Caco-2 (cell line): Measurements from ENCODE around the gene CLVS2. TPM values are rescaled to one million over a fixed set of nuclear protein-coding genes. Genes with fewer than 3 reads are reported as not detected.

ENCODE experiments used
- BruUV-seq: library from RNA; stranded (reverse); fragments of 400-500 nt; replicated peaks from 2 replicates; lab custom pipeline; 2021; lab: Mats Ljungman, UMichigan
- CTCF ChIA-PET: fragments of 300-600 bp; sonication (Branson Sonifier 250); formaldehyde crosslinking; loops from one replicate; lab custom pipeline; 2022; ENCODE audit warnings: antibody characterized with exemption; lab: Charles Lee
- POLR2A ChIA-PET: fragments of 300-600 bp; sonication (Branson Sonifier 250); formaldehyde crosslinking; loops from one replicate; lab custom pipeline; 2022; ENCODE audit warnings: antibody characterized with exemption; lab: Charles Lee
- DNase-seq, 2 experiments: peaks; one replicate each; pipeline versions ENCODE4 v3.0.0 to v3.0.0-alpha.2; 2020 to 2022
- H3K27me3 ChIP-seq: replicated peaks from 2 replicates; pipeline ENCODE4 v1.6.0; 2011; ENCODE audit warnings: low read length; ENCODE audit not compliant: control insufficient read depth, insufficient read depth
- H3K36me3 ChIP-seq: 2 replicates; pipeline ENCODE4 v1.5.1; 2011; ENCODE audit warnings: low read length; ENCODE audit not compliant: control insufficient read depth, insufficient read depth
- H3K4me1 ChIP-seq: fragments of 250-450 bp; sonication (Bioruptor Pico); 2 replicates; pipeline ENCODE4 v1.5.1; 2020; ENCODE audit warnings: mild to moderate bottlenecking
- H3K4me3 ChIP-seq: 2 replicates; pipeline ENCODE4 v1.5.1; 2011; ENCODE audit warnings: low read depth, mild to moderate bottlenecking, control low read depth, low read length
- H3K9me3 ChIP-seq: fragments of 250-450 bp; sonication (Bioruptor Pico); 2 replicates; pipeline ENCODE4 v1.5.1; 2020; ENCODE audit warnings: mild to moderate bottlenecking, moderate library complexity
- H3K27ac Mint-ChIP-seq: one replicate; pipeline ENCODE4 v1.8.0; 2022; ENCODE audit warnings: mixed read lengths; ENCODE audit not compliant: unreplicated experiment
- H3K27me3 Mint-ChIP-seq: one replicate; pipeline ENCODE4 v1.8.0; 2022; ENCODE audit warnings: mixed read lengths; ENCODE audit not compliant: insufficient read depth, unreplicated experiment
- H3K36me3 Mint-ChIP-seq: one replicate; pipeline ENCODE4 v1.8.0; 2022; ENCODE audit warnings: mild to moderate bottlenecking, mixed read lengths; ENCODE audit not compliant: insufficient read depth, unreplicated experiment
- H3K4me1 Mint-ChIP-seq: one replicate; pipeline ENCODE4 v1.8.0; 2022; ENCODE audit warnings: low read depth, mixed read lengths; ENCODE audit not compliant: unreplicated experiment
- H3K4me3 Mint-ChIP-seq: one replicate; pipeline ENCODE4 v1.8.0; 2022; ENCODE audit warnings: mild to moderate bottlenecking, moderate library complexity, mixed read lengths; ENCODE audit not compliant: unreplicated experiment
- H3K9me3 Mint-ChIP-seq: one replicate; pipeline ENCODE4 v1.8.0; 2022; ENCODE audit warnings: mixed read lengths; ENCODE audit not compliant: unreplicated experiment
- intact Hi-C: fragments of 100-400 bp; cut with micrococcal nuclease; formaldehyde crosslinking; loops from one replicate; pipeline ENCODE4 v1.10.0; 2022; ENCODE audit not compliant: unreplicated experiment
- total RNA-seq: library from RNA; stranded (reverse); gene quantifications from 2 replicates; pipeline ENCODE4 v1.2.3, GENCODE V29; 2022
- TF ChIP-seq, protein P1 (sequence below), 2 experiments: fragments of 200-600 bp in 1 of 2; IDR thresholded peaks; 1 replicate in 1 of 2; 2 replicates in 1 of 2; pipeline versions ENCODE4 v1.5.1 to v1.8.0; 2011 to 2022; ENCODE audit warnings: antibody characterized with exemption in 1 of 2, control low read depth in 1 of 2, inconsistent platforms in 1 of 2, low read depth in 1 of 2, low read length in 1 of 2, mild to moderate bottlenecking in 1 of 2, moderate library complexity in 1 of 2; ENCODE audit not compliant: insufficient read depth in 1 of 2, severe bottlenecking in 1 of 2, unreplicated experiment in 1 of 2

The CLVS2 gene
- total RNA-seq, 1 experiment from 2014 or later = not detected

DNA sequence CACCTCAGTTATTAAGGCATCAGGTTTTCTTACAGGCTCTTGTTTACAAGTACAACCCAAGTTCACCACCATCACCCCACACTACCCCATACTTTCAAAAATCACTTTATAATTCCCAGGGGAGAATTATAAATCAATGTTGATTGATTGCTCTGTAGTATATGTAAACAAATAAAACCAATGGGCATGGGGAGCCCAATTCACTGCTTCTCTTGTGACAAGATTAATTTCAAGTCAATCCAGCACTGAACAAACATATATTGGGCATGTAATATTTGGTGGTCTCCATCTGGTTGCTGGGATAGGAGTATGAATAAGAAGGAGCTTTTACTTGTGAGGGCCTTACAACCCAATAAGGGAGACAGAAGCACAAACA lies 95.8 kb downstream of the CLVS2 start:
- Mint-ChIP-seq H3K27me3 (peaks cover 5% of the 10 kb centered on the region), H3K4me1 (no peaks in the 10 kb centered on the region), H3K4me3 (no peak overlapping the region), H3K9me3 (no peaks in the 10 kb centered on the region), H3K36me3 (no peaks in the 10 kb centered on the region), H3K27ac (no peak overlapping the region)
- Histone ChIP-seq H3K36me3 (no peaks in the 10 kb centered on the region), H3K4me1 (no peaks in the 10 kb centered on the region), H3K4me3 (no peak overlapping the region), H3K9me3 (no peaks in the 10 kb centered on the region), H3K27me3 (no peaks in the 10 kb centered on the region; the same call in 1 of the 2 replicates)
- TF ChIP-seq, protein P1, sequence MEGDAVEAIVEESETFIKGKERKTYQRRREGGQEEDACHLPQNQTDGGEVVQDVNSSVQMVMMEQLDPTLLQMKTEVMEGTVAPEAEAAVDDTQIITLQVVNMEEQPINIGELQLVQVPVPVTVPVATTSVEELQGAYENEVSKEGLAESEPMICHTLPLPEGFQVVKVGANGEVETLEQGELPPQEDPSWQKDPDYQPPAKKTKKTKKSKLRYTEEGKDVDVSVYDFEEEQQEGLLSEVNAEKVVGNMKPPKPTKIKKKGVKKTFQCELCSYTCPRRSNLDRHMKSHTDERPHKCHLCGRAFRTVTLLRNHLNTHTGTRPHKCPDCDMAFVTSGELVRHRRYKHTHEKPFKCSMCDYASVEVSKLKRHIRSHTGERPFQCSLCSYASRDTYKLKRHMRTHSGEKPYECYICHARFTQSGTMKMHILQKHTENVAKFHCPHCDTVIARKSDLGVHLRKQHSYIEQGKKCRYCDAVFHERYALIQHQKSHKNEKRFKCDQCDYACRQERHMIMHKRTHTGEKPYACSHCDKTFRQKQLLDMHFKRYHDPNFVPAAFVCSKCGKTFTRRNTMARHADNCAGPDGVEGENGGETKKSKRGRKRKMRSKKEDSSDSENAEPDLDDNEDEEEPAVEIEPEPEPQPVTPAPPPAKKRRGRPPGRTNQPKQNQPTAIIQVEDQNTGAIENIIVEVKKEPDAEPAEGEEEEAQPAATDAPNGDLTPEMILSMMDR (IDR thresholded peaks at IDR 0.05; ENCODE audit: insufficient read depth in 1 of 2, low read depth in 1 of 2, low read length in 1 of 2, severe bottlenecking in 1 of 2, unreplicated experiment in 1 of 2) = no peak
- ChIA-PET CTCF (interaction anchor here (0.6 kb wide), 1 partner anchor 14 kb away, joined by 3 read pairs; no protein-coding TSS in a partner anchor), POLR2A (no interaction called here)
- intact Hi-C loops = no loop called here
- DNase-seq = no peak
- no TSS peak for BruUV-seq

DNA sequence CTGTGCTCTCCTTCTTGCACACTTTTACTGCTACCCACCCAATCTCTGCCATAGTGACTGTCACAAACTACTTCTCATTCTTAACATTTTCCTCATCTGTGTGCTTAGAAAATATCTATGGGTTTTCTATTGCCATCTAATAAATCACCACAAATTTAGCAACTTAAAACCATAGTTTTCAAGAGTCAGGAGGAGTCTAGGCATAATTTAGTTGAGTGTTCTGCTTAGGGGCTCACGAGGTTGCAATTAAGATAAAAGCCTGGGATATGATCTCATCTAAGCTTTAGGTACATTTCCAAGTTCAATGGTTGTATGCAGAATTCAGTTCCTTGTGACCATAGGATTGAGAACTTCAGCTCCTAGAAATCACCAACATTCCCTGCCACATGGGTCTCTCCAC lies 98.8 kb downstream of the CLVS2 start:
- Mint-ChIP-seq H3K4me3 (no peak overlapping the region), H3K27me3 (peaks cover 5% of the 10 kb centered on the region), H3K4me1 (no peaks in the 10 kb centered on the region), H3K9me3 (no peaks in the 10 kb centered on the region), H3K27ac (no peak overlapping the region), H3K36me3 (no peaks in the 10 kb centered on the region)
- Histone ChIP-seq H3K4me1 (no peaks in the 10 kb centered on the region), H3K9me3 (no peaks in the 10 kb centered on the region), H3K36me3 (no peaks in the 10 kb centered on the region), H3K27me3 (no peaks in the 10 kb centered on the region), H3K4me3 (no peak overlapping the region)
- ChIA-PET POLR2A (no interaction called here), CTCF (no interaction called here)
- BruUV-seq = no TSS peak
- TF ChIP-seq, protein P1 (IDR thresholded peaks at IDR 0.05; ENCODE audit: insufficient read depth in 1 of 2, low read depth in 1 of 2, low read length in 1 of 2, severe bottlenecking in 1 of 2, unreplicated experiment in 1 of 2) = no peak
- intact Hi-C loops = no loop called here
- no peak for DNase-seq

DNA sequence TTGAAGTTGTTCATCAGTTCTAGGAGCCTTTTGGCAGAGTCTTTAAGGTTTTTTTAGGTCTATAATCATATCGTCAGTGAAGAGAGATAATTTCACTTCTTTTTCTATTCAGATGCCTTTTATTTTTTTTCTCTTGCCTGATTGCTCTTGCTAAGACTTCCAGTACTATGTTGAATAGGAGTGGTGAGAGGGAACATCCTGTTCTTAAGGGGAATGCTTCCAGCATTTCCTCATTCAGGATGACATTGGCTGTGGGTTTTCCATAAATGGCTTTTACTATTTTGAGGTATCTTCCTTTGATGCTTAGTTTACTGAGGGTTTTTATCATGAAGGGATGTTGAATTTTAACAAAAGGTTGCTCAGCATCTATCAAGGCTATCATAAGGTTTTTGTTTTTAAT lies 109.5 kb downstream of the CLVS2 start:
- BruUV-seq = no TSS peak
- no peak overlapping the region for H3K4me3 ChIP-seq
- POLR2A ChIA-PET = no interaction called here
- intact Hi-C loops = no loop called here
- H3K4me1 ChIP-seq = no peaks in the 10 kb centered on the region
- Mint-ChIP-seq H3K36me3 (no peaks in the 10 kb centered on the region), H3K9me3 (no peaks in the 10 kb centered on the region), H3K27ac (no peak overlapping the region), H3K27me3 (no peaks in the 10 kb centered on the region), H3K4me3 (no peak overlapping the region), H3K4me1 (no peaks in the 10 kb centered on the region)
- DNase-seq = no peak
- no peaks in the 10 kb centered on the region for H3K27me3 ChIP-seq
- TF ChIP-seq, protein P1 (IDR thresholded peaks at IDR 0.05; ENCODE audit: insufficient read depth in 1 of 2, low read depth in 1 of 2, low read length in 1 of 2, severe bottlenecking in 1 of 2, unreplicated experiment in 1 of 2) = no peak
- CTCF ChIA-PET = no interaction called here
- H3K9me3 ChIP-seq = no peaks in the 10 kb centered on the region
- H3K36me3 ChIP-seq = no peaks in the 10 kb centered on the region
